GM19463 (cell line): ENCODE data around the gene IBTK.
"Not testable (repeated sequence)": the region's sequence is repeated elsewhere in the genome, so short reads cannot be mapped to it uniquely, and the experiment has no call there.

ENCODE experiments used
- ATAC-seq: cut with Tn5 transposase; IDR thresholded peaks from one replicate; pipeline ENCODE4 v1.9.1; 2021; ENCODE audit warnings: mild to moderate bottlenecking, moderate library complexity; ENCODE audit not compliant: unreplicated experiment

IBTK gene

GRCh38 chr6:82182756-82183155, 64.8 kb downstream of the IBTK start:
- ATAC-seq: no peak

GRCh38 chr6:82179415-82179814, 68.1 kb downstream of the IBTK start:
- ATAC-seq: no peak

- ATAC-seq: no peak
Measured at GRCh38 chr6:82178759-82179112, 68.8 kb downstream of the IBTK start.

- ATAC-seq: no peak
Measured at GRCh38 chr6:82178077-82178758, 69.3 kb downstream of the IBTK start.

GRCh38 chr6:82176616-82177015, 70.9 kb downstream of the IBTK start:
- ATAC-seq: no peak

GRCh38 chr6:82172594-82172993, 75.0 kb downstream of the IBTK start:
- no peak for ATAC-seq

GRCh38 chr6:82169138-82169876, 78.2 kb downstream of the IBTK start:
- no peak for ATAC-seq

- ATAC-seq: no peak
Measured at GRCh38 chr6:82166493-82166892, 81.1 kb downstream of the IBTK start.

GRCh38 chr6:82160255-82160990, 87.1 kb downstream of the IBTK start:
- ATAC-seq: no peak

GRCh38 chr6:82152786-82153185, 94.8 kb downstream of the IBTK start:
- not testable (repeated sequence) for ATAC-seq

- not testable (repeated sequence) for ATAC-seq
Measured at GRCh38 chr6:82151147-82151546, 96.4 kb downstream of the IBTK start.

- no peak for ATAC-seq
Measured at GRCh38 chr6:82145926-82146452, 101.6 kb downstream of the IBTK start.

GRCh38 chr6:82144852-82145340, 102.6 kb downstream of the IBTK start:
- peak; percentile 28 for ATAC-seq

- ATAC-seq: peak; percentile 83
Measured at GRCh38 chr6:82144007-82144851, 103.3 kb downstream of the IBTK start.

- ATAC-seq: no peak
Measured at GRCh38 chr6:82143041-82143481, 104.5 kb downstream of the IBTK start.

GRCh38 chr6:82142524-82142923, 105.0 kb downstream of the IBTK start:
- no peak for ATAC-seq

- no peak for ATAC-seq
Measured at GRCh38 chr6:82138075-82138791, 109.3 kb downstream of the IBTK start.

- no peak for ATAC-seq
Measured at GRCh38 chr6:82131441-82131840, 116.1 kb downstream of the IBTK start.

- no peak for ATAC-seq
Measured at GRCh38 chr6:82129797-82130196, 117.7 kb downstream of the IBTK start.

- not testable (repeated sequence) for ATAC-seq
Measured at GRCh38 chr6:82128973-82129372, 118.6 kb downstream of the IBTK start.
